D341Med (cell line): ENCODE measurements around the gene TTLL11.
"Not testable (repeated sequence)": the region's sequence is repeated elsewhere in the genome, so short reads cannot be mapped to it uniquely, and the experiment has no call there.

Source experiments
- DNase-seq: peaks from one replicate; pipeline ENCODE4 v3.0.0; 2012; ENCODE audit warnings: low spot score

Gene TTLL11

GRCh38 chr9:122084026-122084675 is 9.0 kb downstream of the TTLL11 start:
- DNase-seq: no peak

GRCh38 chr9:122080986-122081385 is 12.1 kb downstream of the TTLL11 start:
- DNase-seq: no peak

- DNase-seq: no peak
Observed at GRCh38 chr9:122078557-122078956, 14.6 kb downstream of the TTLL11 start.

- DNase-seq: no peak
Observed at GRCh38 chr9:122076773-122077172, 16.3 kb downstream of the TTLL11 start.

- no peak for DNase-seq
Observed at GRCh38 chr9:122076117-122076516, 17.0 kb downstream of the TTLL11 start.

- DNase-seq: no peak
Observed at GRCh38 chr9:122075135-122076030, 17.7 kb downstream of the TTLL11 start.

GRCh38 chr9:122071715-122072114 is 21.4 kb downstream of the TTLL11 start:
- no peak for DNase-seq

GRCh38 chr9:122070728-122071515 is 22.2 kb downstream of the TTLL11 start:
- DNase-seq: no peak

GRCh38 chr9:122066680-122067079 is 26.4 kb downstream of the TTLL11 start:
- not testable (repeated sequence) for DNase-seq

GRCh38 chr9:122065923-122066629 is 27.0 kb downstream of the TTLL11 start:
- DNase-seq: no peak

- no peak for DNase-seq
Observed at GRCh38 chr9:122060481-122060880, 32.6 kb downstream of the TTLL11 start.

- no peak for DNase-seq
Observed at GRCh38 chr9:122059955-122060324, 33.2 kb downstream of the TTLL11 start.

GRCh38 chr9:122059214-122059954 is 33.7 kb downstream of the TTLL11 start:
- no peak for DNase-seq

GRCh38 chr9:122058709-122059108 is 34.4 kb downstream of the TTLL11 start:
- DNase-seq: peak; percentile 85

GRCh38 chr9:122058051-122058450 is 35.1 kb downstream of the TTLL11 start:
- DNase-seq: peak; percentile 41

- DNase-seq: no peak
Observed at GRCh38 chr9:122057211-122057610, 35.9 kb downstream of the TTLL11 start.

GRCh38 chr9:122056484-122056883 is 36.6 kb downstream of the TTLL11 start:
- DNase-seq: no peak

GRCh38 chr9:122055701-122056100 is 37.4 kb downstream of the TTLL11 start:
- no peak for DNase-seq

- DNase-seq: peak; percentile 39
Observed at GRCh38 chr9:122053567-122054350, 39.3 kb downstream of the TTLL11 start.

- DNase-seq: no peak
Observed at GRCh38 chr9:122053064-122053463, 40.0 kb downstream of the TTLL11 start.
